Prostate gland (tissue), 2 donors: Measurements from ENCODE around the gene ASCL2. TPM values are rescaled to one million over a fixed set of nuclear protein-coding genes. Genes with fewer than 3 reads are reported as not detected.

ENCODE experiments used
- DNase-seq: peaks from one replicate; pipeline ENCODE4 v3.0.0-alpha.2; 2019; ENCODE audit warnings: low spot score
- H3K27ac ChIP-seq, 2 donors: fragments of 200-600 bp; sonication (generic); 2 replicates each; pipeline ENCODE4 v1.5.1; 2017 to 2019
- H3K27me3 ChIP-seq: fragments of 200-600 bp; sonication (generic); replicated peaks from 2 replicates; pipeline ENCODE4 v1.5.1; 2019; ENCODE audit not compliant: insufficient read depth
- H3K36me3 ChIP-seq, 2 donors: fragments of 200-600 bp; sonication (generic); 1 replicate in 1 of 2; 2 replicates in 1 of 2; pipeline versions ENCODE4 v1.5.1 to v1.8.1; 2017 to 2019
- H3K4me1 ChIP-seq: fragments of 200-600 bp; sonication (generic); replicated peaks from 2 replicates; pipeline ENCODE4 v1.5.1; 2019
- H3K4me3 ChIP-seq, 2 donors: fragments of 200-600 bp; sonication (generic); 2 replicates each; pipeline ENCODE4 v1.5.1; 2017 to 2019
- H3K9me3 ChIP-seq: fragments of 200-600 bp; sonication (generic); 2 replicates; pipeline ENCODE4 v1.5.1; 2017
- CTCF ChIP-seq, 4 experiments: fragments of 200-600 bp in 2 of 4; fragments of 450-650 bp in 2 of 4; sonication (generic) in 2 of 4; IDR thresholded peaks; 1 replicate in 3 of 4; 2 replicates in 1 of 4; pipeline ENCODE4 v1.5.1; 2016 to 2019; ENCODE audit warnings: antibody characterized with exemption in 4 of 4, mild to moderate bottlenecking in 2 of 4, moderate library complexity in 2 of 4
- POLR2A ChIP-seq: fragments of 450-650 bp; IDR thresholded peaks from one replicate; pipeline ENCODE4 v1.6.1; 2016; ENCODE audit warnings: antibody characterized with exemption, mild to moderate bottlenecking
- POLR2AphosphoS5 ChIP-seq: sonication (generic); formaldehyde crosslinking; IDR thresholded peaks from one replicate; pipeline ENCODE4 v1.6.1; 2017; ENCODE audit warnings: antibody characterized with exemption
- WGBS: methylation state at CpG from one replicate; pipeline ENCODE4 v1.1.5; 2018; 5-methylcytosine and 5-hydroxymethylcytosine counted together
- intact Hi-C: fragments of 100-400 bp; cut with DNase I; formaldehyde crosslinking; loops from one replicate; pipeline ENCODE4 v1.14.2; 2022
- total RNA-seq, 2 donors: library from RNA; depleted of rRNA; stranded (reverse); fragments of >200 nt; gene quantifications; one replicate each; pipeline ENCODE4 v1.1.0, GENCODE V29; 2016

ASCL2 gene
- total RNA-seq, 2 donors from 2014 or later: 3.9 to 7.9 TPM

DNA sequence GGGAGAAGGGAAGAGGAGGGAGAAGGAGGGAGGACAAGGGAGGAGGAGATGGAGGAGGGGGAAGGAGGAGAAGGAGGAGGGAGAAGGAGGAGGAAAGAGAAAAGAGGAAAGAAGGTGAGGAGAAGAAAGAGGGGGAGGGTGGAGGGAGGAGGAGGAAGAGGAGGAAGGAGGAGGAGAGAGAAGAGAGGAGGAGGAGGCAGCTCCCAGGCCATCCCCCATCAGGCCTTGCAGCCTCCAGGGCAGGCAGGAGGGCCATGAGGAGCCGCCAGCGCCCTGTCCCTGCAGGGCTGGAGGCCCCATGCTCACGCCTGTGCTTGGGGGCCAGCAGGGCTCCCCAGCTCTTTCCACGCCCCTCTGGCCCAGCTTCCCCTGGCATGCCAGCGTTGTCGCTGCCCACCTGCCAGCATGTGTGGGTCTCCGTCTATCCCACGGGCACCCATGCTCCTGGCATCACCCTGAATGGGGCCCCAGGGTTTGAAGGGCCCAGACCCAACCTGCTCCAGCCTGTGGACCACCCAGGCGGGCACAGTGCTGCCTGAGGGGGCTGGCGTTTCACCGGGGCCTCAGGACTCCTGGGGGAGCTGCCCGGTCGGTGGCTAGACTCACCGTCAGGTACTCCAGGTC is 36.6 kb upstream of the ASCL2 start:
- H3K36me3 ChIP-seq: no peaks in the 10 kb centered on the region
- no peaks in the 10 kb centered on the region for H3K27me3 ChIP-seq
- DNase-seq: no peak
- peak overlapping the region; percentile 54 to 70 for H3K27ac ChIP-seq
- no peaks in the 10 kb centered on the region for H3K9me3 ChIP-seq
- 32% methylated on average over 14 of the region's 14 CpGs for WGBS
- no peak overlapping the region for H3K4me3 ChIP-seq
- intact Hi-C loops: loop anchor here (5.0 kb wide), 3 partner anchors 95 to 580 kb away; partner anchors contain the start of genes CDKN1C and TSSC4
- H3K4me1 ChIP-seq: no peaks in the 10 kb centered on the region
- TF ChIP-seq POLR2A: no peak

GRCh38 chr11:2306452-2306823 is 36.0 kb upstream of the ASCL2 start:
- Histone ChIP-seq H3K4me1 (no peaks in the 10 kb centered on the region), H3K9me3 (no peaks in the 10 kb centered on the region), H3K4me3 (no peak overlapping the region), H3K27me3 (no peaks in the 10 kb centered on the region), H3K27ac (peak overlapping the region; percentile 70 to 80), H3K36me3 (no peaks in the 10 kb centered on the region)
- DNase-seq: no peak
- WGBS: 21% methylated on average over 4 of the region's 4 CpGs
- peak; percentile 46 for TF ChIP-seq POLR2AphosphoS5
- TF ChIP-seq POLR2A: peak; percentile 7
- no peak for TF ChIP-seq CTCF (IDR thresholded peaks at IDR 0.05)
- intact Hi-C loops: loop anchor here (5.0 kb wide), 3 partner anchors 96 to 581 kb away; partner anchors contain the start of genes CDKN1C and TSSC4

DNA sequence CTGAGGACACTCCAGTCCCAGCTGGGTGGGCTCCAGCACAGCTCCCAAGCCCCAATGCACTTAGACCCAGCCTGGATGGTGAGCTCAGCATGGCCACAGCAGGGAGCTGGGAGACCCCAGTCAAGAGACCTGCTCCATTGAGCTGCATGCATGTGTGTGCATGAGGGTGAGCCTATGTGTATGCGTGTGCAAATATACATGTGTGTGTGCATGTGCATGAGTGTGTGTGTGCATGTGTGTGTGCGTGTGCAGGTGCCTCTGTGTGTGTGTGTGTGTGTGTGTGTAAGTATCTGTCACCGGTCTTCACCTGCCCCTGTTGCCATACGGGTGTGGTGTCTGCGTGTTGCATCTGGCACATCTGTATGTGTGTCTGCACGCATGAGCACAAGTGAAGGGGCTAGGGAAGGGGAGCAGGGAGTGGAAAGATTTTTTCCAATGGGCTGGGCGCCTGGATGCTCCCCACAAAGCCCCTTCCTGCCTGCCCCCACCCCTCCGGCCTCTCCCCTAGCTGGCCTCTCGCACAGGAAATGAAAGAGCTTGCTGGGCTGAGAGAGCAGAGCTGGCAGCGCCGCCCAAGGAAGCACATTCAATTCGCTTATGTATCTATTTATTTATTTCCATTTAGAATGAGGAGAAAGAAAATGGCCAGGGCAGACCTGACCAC is 35.5 kb upstream of the ASCL2 start:
- no peaks in the 10 kb centered on the region for H3K36me3 ChIP-seq
- H3K9me3 ChIP-seq: no peaks in the 10 kb centered on the region
- no peak overlapping the region for H3K4me3 ChIP-seq
- H3K4me1 ChIP-seq: no peaks in the 10 kb centered on the region
- no peak for TF ChIP-seq CTCF (IDR thresholded peaks at IDR 0.05)
- TF ChIP-seq POLR2AphosphoS5: no peak
- TF ChIP-seq POLR2A: no peak
- no peak for DNase-seq
- H3K27me3 ChIP-seq: no peaks in the 10 kb centered on the region
- WGBS: 29% methylated on average over 12 of the region's 12 CpGs
- intact Hi-C loops: loop anchor here (1.0 to 5.0 kb wide), 4 partner anchors 96 to 581 kb away; partner anchors contain the start of genes CDKN1C and TSSC4
- peak overlapping the region; percentile 70 to 80 for H3K27ac ChIP-seq

GRCh38 chr11:2305140-2305778 is 34.9 kb upstream of the ASCL2 start:
- peak overlapping the region in 1 of 2 donors; percentile 19 for H3K27ac ChIP-seq
- no peaks in the 10 kb centered on the region for H3K9me3 ChIP-seq
- no peaks in the 10 kb centered on the region for H3K27me3 ChIP-seq
- WGBS: 30% methylated on average over 10 of the region's 10 CpGs
- intact Hi-C loops: loop anchor here (1.0 to 5.0 kb wide), 4 partner anchors 97 to 582 kb away; partner anchors contain the start of genes CDKN1C and TSSC4
- no peaks in the 10 kb centered on the region for H3K4me1 ChIP-seq
- peak; percentile 86 to 98 (median 92) for TF ChIP-seq CTCF (IDR thresholded peaks at IDR 0.05)
- no peak for TF ChIP-seq POLR2AphosphoS5
- H3K4me3 ChIP-seq: no peak overlapping the region
- peak; percentile 74 for DNase-seq
- no peaks in the 10 kb centered on the region for H3K36me3 ChIP-seq

DNA sequence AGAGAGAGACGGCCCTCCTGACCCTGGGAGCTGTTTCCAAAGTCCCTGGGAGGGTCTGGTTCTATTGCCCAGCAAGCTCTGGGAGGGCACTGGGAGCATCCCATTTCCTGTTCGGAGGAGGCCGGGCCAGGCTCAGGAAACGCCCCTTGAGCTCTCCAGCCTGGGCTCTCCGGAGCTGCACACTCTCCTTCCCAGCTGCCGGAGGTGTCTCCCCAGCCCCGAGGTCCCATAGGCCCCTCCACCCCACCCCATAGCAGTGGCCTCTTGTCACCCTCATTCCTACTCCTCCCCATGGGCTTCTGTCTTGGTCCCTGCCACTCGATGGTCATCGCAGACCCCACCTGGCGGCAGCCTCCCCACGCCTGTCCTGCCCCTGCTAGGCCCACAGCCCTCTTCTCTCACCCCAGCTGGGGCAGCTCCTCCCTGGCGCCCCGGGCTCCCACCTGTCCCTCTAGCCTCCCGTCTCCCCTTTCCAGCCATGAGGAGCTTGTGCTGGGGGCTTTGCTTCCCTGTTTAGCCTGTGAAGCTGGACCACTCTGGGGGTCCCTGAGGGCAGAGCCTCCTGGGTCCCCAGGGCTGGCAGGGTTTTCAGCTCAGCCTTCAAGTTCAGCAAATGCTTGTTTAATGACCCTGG is 34.2 kb upstream of the ASCL2 start:
- intact Hi-C loops: loop anchor here (1.0 to 5.0 kb wide), 5 partner anchors 98 to 583 kb away; partner anchors contain the start of genes CDKN1C and TSSC4
- TF ChIP-seq CTCF (IDR thresholded peaks at IDR 0.05) (no peak), POLR2A (no peak), POLR2AphosphoS5 (no peak)
- no peak for DNase-seq
- no peaks in the 10 kb centered on the region for H3K27me3 ChIP-seq
- no peaks in the 10 kb centered on the region for H3K4me1 ChIP-seq
- H3K9me3 ChIP-seq: no peaks in the 10 kb centered on the region
- no peak overlapping the region for H3K4me3 ChIP-seq
- no peaks in the 10 kb centered on the region for H3K36me3 ChIP-seq
- WGBS: 73% methylated on average over 12 of the region's 14 CpGs
- peak overlapping the region in 1 of 2 donors; percentile 19 for H3K27ac ChIP-seq
